B cell (primary cell): ENCODE data around the gene STAT4. TPM values are rescaled to one million over a fixed set of nuclear protein-coding genes. Genes with fewer than 3 reads are reported as not detected.

Source experiments
- ATAC-seq: fragments of 200-7000 bp; cut with Tn5 transposase; one replicate; pipeline ENCODE4 v1.10.0; 2021; ENCODE audit warnings: low read depth, mild to moderate bottlenecking, moderate number of reproducible peaks, moderate library complexity
- CTCF ChIA-PET: fragments of 350-600 bp; sonication (Branson Sonifier 250); formaldehyde crosslinking; loops from one replicate; lab custom pipeline; 2021; ENCODE audit warnings: antibody characterized with exemption, inconsistent platforms; lab: Charles Lee
- POLR2A ChIA-PET: fragments of 350-600 bp; sonication (Branson Sonifier 250); formaldehyde crosslinking; loops from one replicate; lab custom pipeline; 2021; ENCODE audit warnings: antibody characterized with exemption; lab: Charles Lee
- DNase-seq: peaks from one replicate; pipeline ENCODE4 v3.0.0; 2013
- H2AFZ ChIP-seq: 2 replicates; pipeline ENCODE4 v1.6.1; 2012; ENCODE audit warnings: mild to moderate bottlenecking, low read depth, low read length; ENCODE audit not compliant: insufficient read depth, poor library complexity, severe bottlenecking
- H3K27ac ChIP-seq, 2 donors: 1 replicate in 1 of 2; 2 replicates in 1 of 2; pipeline ENCODE4 v1.5.1; 2012 to 2013; ENCODE audit warnings: low read length in 2 of 2, mild to moderate bottlenecking in 2 of 2, moderate library complexity in 1 of 2
- H3K27me3 ChIP-seq, 4 experiments: fragments of 200-600 bp in 1 of 4; sonication (generic) in 1 of 4; replicated peaks in 1 of 4; 1 replicate in 2 of 4; 2 replicates in 2 of 4; pipeline versions ENCODE4 v1.6.1 to v1.7.0; 2013 to 2016; ENCODE audit warnings: low read length in 3 of 4, mild to moderate bottlenecking in 2 of 4, mixed read lengths in 1 of 4, moderate library complexity in 1 of 4; ENCODE audit not compliant: insufficient read depth in 4 of 4, control insufficient read depth in 3 of 4; ENCODE audit errors: control extremely low read depth in 1 of 4
- H3K36me3 ChIP-seq, 2 experiments: replicated peaks in 1 of 2; 1 replicate in 1 of 2; 2 replicates in 1 of 2; pipeline versions ENCODE4 v1.6.1 to v1.7.1; 2013; ENCODE audit warnings: low read length in 1 of 2; ENCODE audit not compliant: insufficient read depth in 2 of 2, control insufficient read depth in 1 of 2; ENCODE audit errors: control extremely low read depth in 1 of 2, extremely low read depth in 1 of 2
- H3K4me1 ChIP-seq, 2 donors: fragments of 200-600 bp in 1 of 2; sonication (generic) in 1 of 2; 1 replicate in 1 of 2; 2 replicates in 1 of 2; pipeline versions ENCODE4 v1.5.1 to v1.6.1; 2013 to 2017; ENCODE audit warnings: low read length in 2 of 2; ENCODE audit not compliant: control insufficient read depth in 2 of 2, insufficient read depth in 2 of 2
- H3K4me2 ChIP-seq: replicated peaks from 2 replicates; pipeline ENCODE3; 2012; ENCODE audit warnings: mild to moderate bottlenecking, low read depth, low read length; ENCODE audit not compliant: poor library complexity, severe bottlenecking
- H3K4me3 ChIP-seq, 5 experiments: fragments of 200-600 bp in 1 of 5; sonication (generic) in 1 of 5; 1 replicate in 3 of 5; 2 replicates in 2 of 5; pipeline versions ENCODE4 v1.5.1 to v1.7.0; 2011 to 2016; ENCODE audit warnings: low read length in 4 of 5, mild to moderate bottlenecking in 4 of 5, low read depth in 2 of 5, control low read depth in 1 of 5, moderate library complexity in 1 of 5; ENCODE audit not compliant: insufficient read depth in 1 of 5; ENCODE audit errors: control extremely low read depth in 1 of 5, extremely low read depth in 1 of 5
- H3K79me2 ChIP-seq: fragments of 200-600 bp; sonication (generic); one replicate; pipeline ENCODE4 v1.6.0; 2016; ENCODE audit warnings: low read length; ENCODE audit not compliant: control insufficient read depth, insufficient read depth
- H3K9ac ChIP-seq: fragments of 200-600 bp; sonication (generic); 2 replicates; pipeline ENCODE4 v1.6.1; 2017; ENCODE audit warnings: mild to moderate bottlenecking, low read length, moderate library complexity
- H3K9me3 ChIP-seq, 3 donors: one replicate each; pipeline versions ENCODE4 v1.6.1 to v1.7.1; 2013; ENCODE audit warnings: low read length in 2 of 3; ENCODE audit not compliant: control insufficient read depth in 2 of 3, insufficient read depth in 1 of 3; ENCODE audit errors: control extremely low read depth in 1 of 3
- H4K20me1 ChIP-seq: 2 replicates; pipeline ENCODE4 v1.6.0; 2012; ENCODE audit warnings: mild to moderate bottlenecking, low read length; ENCODE audit not compliant: insufficient read depth, control insufficient read depth, poor library complexity, severe bottlenecking
- H3K27ac Mint-ChIP-seq: one replicate; pipeline ENCODE4 v1.8.0; 2021; ENCODE audit warnings: mixed read lengths
- H3K27me3 Mint-ChIP-seq: one replicate; pipeline ENCODE4 v1.8.0; 2021; ENCODE audit warnings: mixed read lengths
- H3K4me1 Mint-ChIP-seq: one replicate; pipeline ENCODE4 v1.8.0; 2021; ENCODE audit warnings: mixed read lengths
- H3K4me3 Mint-ChIP-seq: one replicate; pipeline ENCODE4 v1.8.0; 2021; ENCODE audit warnings: mixed read lengths
- H3K9me3 Mint-ChIP-seq: one replicate; pipeline ENCODE4 v1.8.0; 2022; ENCODE audit warnings: mixed read lengths; ENCODE audit not compliant: insufficient read depth
- CTCF ChIP-seq: fragments of 200-600 bp; IDR thresholded peaks from one replicate; pipeline ENCODE4 v1.8.0; 2022; ENCODE audit warnings: antibody characterized with exemption, mild to moderate bottlenecking
- EZH2 ChIP-seq: IDR thresholded peaks from 2 replicates; pipeline ENCODE4 v1.6.1; 2012; ENCODE audit warnings: borderline replicate concordance, low read depth, mild to moderate bottlenecking, moderate library complexity, low read length; ENCODE audit not compliant: insufficient read depth, poor library complexity, severe bottlenecking
- WGBS: methylation state at CpG from one replicate; pipeline ENCODE4 v1.1.5; 2013; ENCODE audit warnings: missing lambda C conversion rate; ENCODE audit not compliant: insufficient coverage; 5-methylcytosine and 5-hydroxymethylcytosine counted together
- intact Hi-C: fragments of 100-400 bp; cut with micrococcal nuclease; formaldehyde crosslinking; loops from one replicate; pipeline ENCODE4 v1.10.0; 2022
- polyA plus RNA-seq: library from polyadenylated mRNA; depleted of rRNA; stranded (reverse); fragments of >200 nt; gene quantifications from 2 replicates; pipeline ENCODE4 v1.2.3, GENCODE V29; 2012
- total RNA-seq, 2 donors: library from RNA; stranded (reverse); fragments of 120-200 nt in 1 of 2; gene quantifications; 1 replicate in 1 of 2; 2 replicates in 1 of 2; pipeline versions ENCODE4 v1.2.3 to v1.2.4, GENCODE V29; 2013 to 2022

STAT4 gene
- total and polyA plus RNA-seq, 2 donors (not counting 1 experiment from before 2014, with no cell fraction given), result 2.0 to 62.1 TPM

GRCh38 chr2:191083540-191083939 is 67.3 kb downstream of the STAT4 start:
- no peaks in the 10 kb centered on the region for H3K79me2 ChIP-seq
- no peaks in the 10 kb centered on the region for H3K27me3 ChIP-seq
- no peak overlapping the region for H3K9ac ChIP-seq
- H3K4me2 ChIP-seq, result no peak overlapping the region
- H3K4me3 ChIP-seq, result no peak overlapping the region
- H3K36me3 ChIP-seq, result no peaks in the 10 kb centered on the region
- no peak for ATAC-seq
- H2AFZ ChIP-seq, result no peak overlapping the region
- no peaks in the 10 kb centered on the region for H4K20me1 ChIP-seq
- CTCF ChIA-PET, result no interaction called here
- no CpG with 5 or more reads among the region's 3 CpGs for WGBS
- no peak overlapping the region for H3K27ac ChIP-seq
- H3K4me1 ChIP-seq, result no peaks in the 10 kb centered on the region
- no peaks in the 10 kb centered on the region for H3K4me1 Mint-ChIP-seq
- no peak for DNase-seq
- intact Hi-C loops, result no loop called here
- POLR2A ChIA-PET, result no interaction called here
- H3K9me3 Mint-ChIP-seq, result no peaks in the 10 kb centered on the region
- H3K4me3 Mint-ChIP-seq, result no peak overlapping the region
- H3K27ac Mint-ChIP-seq, result no peak overlapping the region
- no peaks in the 10 kb centered on the region for H3K27me3 Mint-ChIP-seq
- peaks cover 0 to 9% (median 4%) of the 10 kb centered on the region in 3 donors for H3K9me3 ChIP-seq
- no peak for TF ChIP-seq EZH2
- no peak for TF ChIP-seq CTCF

- Histone ChIP-seq H3K9me3 (peaks cover 0 to 9% (median 3%) of the 10 kb centered on the region in 3 donors), H3K27ac (no peak overlapping the region), H3K9ac (no peak overlapping the region), H3K4me3 (no peak overlapping the region), H3K79me2 (no peaks in the 10 kb centered on the region), H3K4me2 (no peak overlapping the region), H3K36me3 (no peaks in the 10 kb centered on the region), H2AFZ (no peak overlapping the region), H4K20me1 (no peaks in the 10 kb centered on the region), H3K4me1 (no peaks in the 10 kb centered on the region), H3K27me3 (no peaks in the 10 kb centered on the region)
- ATAC-seq, result no peak
- WGBS, result no CpG with 5 or more reads among the region's 2 CpGs
- CTCF ChIA-PET, result no interaction called here
- POLR2A ChIA-PET, result no interaction called here
- H3K4me1 Mint-ChIP-seq, result no peaks in the 10 kb centered on the region
- no peak overlapping the region for H3K4me3 Mint-ChIP-seq
- DNase-seq, result no peak
- TF ChIP-seq EZH2, result no peak
- no peak for TF ChIP-seq CTCF
- H3K27me3 Mint-ChIP-seq, result no peaks in the 10 kb centered on the region
- no peak overlapping the region for H3K27ac Mint-ChIP-seq
- no peaks in the 10 kb centered on the region for H3K9me3 Mint-ChIP-seq
- intact Hi-C loops, result no loop called here
Measured at GRCh38 chr2:191082321-191082720, 68.5 kb downstream of the STAT4 start.
